Stimulated activated CD8-positive, alpha-beta memory T cell treated with anti-CD3 and anti-CD28 coated beads, Interleukin-7, amount 100 ng/mL, for 1 hour (primary cell): Measurements from ENCODE around the gene DAB2IP.
"Not testable (repeated sequence)": the region's sequence is repeated elsewhere in the genome, so short reads cannot be mapped to it uniquely, and the experiment has no call there.

Source experiments
- DNase-seq, 2 donors: peaks; one replicate each; pipeline ENCODE4 v3.0.0-alpha.2; 2020; ENCODE audit warnings: low read depth in 2 of 2

The DAB2IP gene

DNA sequence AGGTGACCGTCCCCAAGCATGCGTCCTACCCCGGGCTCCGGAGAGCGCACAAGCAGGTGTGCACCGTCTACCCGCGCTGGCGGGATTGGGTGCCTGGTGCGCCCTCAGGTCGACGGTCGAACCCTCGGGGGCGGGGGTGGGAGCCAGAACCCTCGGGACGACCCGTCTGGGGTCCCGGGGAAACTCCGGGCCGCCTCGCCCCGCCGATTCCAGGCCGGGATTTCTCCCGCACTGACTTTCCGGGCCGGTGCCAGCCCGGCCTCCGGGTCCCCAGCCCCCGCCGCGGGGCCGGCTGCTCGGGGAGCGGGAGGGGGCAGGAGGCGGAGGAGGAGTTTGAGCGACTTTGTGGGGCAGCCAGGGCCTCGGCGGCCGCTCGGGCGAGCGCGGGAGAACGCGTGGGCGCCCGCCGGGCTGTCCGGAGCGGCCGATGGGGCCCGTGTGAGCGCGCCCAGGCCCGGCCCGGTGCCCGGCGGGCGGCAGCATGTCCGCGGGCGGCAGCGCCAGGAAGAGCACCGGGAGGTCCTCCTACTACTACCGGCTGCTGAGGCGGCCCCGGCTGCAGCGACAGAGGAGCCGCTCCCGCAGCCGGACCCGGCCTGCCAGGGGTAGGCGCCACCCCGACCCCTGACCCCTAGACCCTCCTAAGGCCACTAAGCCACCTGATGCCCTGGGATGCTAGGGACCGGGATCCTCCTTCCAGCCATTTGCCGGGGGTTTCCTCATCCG lies at the start of gene DAB2IP:
TSS of gene DAB2IP (plus strand) at position 340 of the 726 bp plus-strand sequence. CDS start at position 482, 142 bp downstream.
- DNase-seq, result no peak

DNA sequence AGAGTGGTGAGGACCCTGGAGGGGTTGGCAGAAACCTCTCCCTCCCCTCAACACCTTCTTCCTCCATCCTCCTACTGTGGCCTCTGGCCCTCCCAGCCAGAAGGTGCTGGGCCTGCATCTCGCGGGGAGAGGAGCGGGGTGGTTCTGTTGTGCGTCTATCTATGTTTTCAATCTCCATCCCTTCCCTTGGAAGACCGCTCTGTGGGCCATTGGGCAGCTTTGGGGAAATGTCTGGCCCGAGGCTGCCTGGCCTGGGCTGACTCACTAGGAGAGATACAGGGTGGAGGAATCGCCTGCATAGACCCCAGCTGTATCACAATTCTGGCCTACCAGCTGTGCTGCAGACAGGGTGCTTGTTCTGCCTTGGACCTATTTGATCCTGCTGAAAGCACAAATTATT lies 48.4 kb upstream of the DAB2IP start:
- DNase-seq, result no peak

DNA sequence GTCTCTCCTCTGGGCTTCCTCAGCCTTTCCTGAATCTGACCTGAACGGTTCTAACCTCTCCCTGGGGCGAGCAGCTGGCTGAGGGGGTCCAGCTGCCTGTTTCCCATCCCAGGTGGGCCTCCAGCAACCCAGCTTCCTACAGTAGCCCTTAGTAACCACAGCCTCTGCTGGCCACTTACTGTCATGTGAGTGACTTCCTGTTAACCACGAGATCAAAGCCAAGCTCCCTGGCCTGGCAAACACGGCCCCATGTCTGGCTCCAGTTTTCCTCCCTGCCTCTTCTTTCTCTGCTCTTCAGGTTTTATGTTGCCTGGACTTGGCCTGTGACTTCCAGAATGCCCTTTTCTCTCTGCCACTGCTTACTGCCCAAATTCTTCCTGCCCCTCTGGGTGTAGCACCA lies 47.2 kb upstream of the DAB2IP start:
- DNase-seq, result no peak

DNA sequence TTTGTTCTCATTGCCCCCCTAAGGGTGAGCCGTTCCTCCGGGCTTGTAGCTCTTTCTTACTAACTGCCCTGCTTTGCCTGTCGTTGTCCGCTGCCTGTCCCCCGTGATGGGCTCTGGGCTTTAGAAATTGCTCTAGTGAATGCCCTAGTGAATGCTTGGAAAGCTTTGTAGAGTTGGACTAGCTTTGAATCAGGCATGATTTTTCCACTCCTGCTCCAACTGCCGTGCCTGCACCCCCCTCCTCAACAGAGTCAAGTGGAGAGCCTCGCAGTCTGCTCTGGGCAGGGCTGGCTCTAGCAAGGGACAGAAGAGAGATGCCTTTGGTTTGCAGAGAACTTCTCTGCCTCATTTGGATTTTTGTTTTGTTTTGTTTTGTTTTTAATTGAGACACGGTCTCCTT lies 46.8 kb upstream of the DAB2IP start:
- no peak for DNase-seq

DNA sequence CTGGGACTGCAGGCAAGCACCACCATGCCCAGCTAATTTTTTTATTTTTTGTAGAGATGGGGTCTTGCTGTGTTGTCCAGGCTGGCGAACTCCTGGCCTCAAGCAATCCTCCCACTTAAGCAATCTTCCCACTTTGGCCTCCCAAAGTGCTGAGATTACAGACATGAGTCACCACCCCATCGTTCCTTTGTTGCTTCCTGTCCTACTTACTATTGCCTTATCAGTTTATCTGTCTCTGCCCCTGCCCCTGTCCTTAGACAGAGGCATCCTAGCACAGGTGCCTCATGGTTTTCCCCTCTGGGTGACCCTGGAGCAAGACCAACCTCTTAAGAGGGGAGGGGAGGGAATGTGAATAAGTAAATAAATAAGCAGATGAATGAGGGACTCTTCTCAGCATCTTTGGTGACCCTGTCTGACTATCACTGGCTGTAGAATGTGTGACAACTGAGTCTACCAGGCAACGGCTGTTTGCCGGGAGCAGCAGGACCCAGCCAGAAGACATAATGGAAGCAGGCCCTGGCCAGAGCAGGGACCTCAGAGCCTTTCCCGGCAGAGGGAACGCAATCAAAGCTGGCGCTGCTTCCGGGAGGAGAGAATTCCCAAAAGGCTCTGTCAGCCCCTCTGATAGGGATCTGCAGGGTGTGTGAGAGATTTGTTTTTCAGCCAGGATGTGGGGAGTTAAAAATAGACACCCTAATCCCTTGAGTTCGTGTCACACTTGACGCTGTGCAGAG lies 43.8 kb upstream of the DAB2IP start:
- no peak for DNase-seq

DNA sequence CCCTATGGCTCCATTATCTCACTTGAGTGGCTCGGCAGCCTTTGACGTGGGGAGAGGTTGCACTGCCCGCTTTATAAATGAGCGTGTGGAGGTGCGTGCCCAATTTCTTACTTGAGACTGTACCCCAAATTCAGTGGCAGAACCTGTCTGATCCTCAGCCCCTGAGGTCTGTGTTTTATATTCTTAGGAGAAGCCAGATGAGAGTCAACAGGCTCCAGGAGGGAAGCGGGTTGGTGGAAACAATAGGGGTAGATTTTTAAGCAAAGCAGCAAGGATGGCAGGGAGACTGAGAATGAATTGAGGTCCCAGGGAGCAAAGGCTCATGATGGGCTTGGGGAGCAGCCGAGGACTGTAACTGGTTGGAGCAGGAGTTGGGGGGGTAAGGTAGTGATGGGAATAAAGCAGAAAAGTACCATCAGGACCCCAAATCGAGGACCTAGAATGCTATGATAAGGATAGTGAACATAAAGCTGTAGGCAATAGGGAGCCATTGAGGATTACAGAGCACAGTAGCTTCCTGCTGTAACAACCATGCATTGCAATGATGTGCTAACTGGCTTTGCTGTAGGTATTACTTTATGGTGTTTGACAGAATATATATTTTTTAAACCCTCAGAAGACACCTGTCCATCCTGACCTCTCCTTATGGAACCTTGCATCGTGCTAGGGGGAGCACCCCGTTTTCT lies 43.1 kb upstream of the DAB2IP start:
- DNase-seq, result no peak

DNA sequence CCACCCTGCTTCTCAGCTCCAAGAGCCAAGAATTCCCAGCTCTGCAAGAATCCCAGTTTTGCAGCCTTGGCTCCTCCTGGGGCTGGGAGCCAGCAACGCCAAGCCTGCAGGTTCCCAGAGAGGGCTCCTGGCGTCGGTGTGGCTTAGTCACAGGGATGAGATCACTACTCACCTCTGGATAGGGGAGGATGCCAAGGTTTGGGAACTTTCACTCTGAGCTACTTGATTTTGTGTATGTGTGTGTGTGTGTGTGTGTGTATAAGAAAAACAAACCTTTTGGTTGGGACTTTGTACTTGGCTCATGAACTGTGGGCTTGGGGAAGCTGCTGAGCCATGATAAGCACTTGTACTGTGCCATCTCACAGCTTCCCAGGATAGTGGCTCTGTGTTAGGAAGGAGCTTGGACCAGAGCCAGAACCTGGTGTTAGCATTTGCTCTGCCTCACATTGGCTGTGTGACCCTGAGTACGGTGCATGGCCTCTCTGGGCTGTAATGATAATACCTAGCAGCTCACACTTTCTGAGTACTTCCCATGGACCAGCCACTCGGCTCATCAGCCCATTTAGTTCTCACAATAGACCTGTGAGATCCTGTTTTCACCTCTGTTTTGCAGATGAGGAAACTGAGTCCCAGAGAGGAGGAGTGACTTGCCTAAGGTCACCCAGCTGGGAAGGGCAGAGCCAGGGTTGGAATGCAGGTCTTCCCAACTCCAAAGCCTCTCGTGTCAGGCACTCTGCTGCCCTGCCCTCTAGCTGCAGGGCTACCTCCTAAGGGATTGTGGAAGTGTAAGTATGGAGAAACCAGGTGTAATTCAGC lies 41.4 kb upstream of the DAB2IP start:
- no peak for DNase-seq

DNA sequence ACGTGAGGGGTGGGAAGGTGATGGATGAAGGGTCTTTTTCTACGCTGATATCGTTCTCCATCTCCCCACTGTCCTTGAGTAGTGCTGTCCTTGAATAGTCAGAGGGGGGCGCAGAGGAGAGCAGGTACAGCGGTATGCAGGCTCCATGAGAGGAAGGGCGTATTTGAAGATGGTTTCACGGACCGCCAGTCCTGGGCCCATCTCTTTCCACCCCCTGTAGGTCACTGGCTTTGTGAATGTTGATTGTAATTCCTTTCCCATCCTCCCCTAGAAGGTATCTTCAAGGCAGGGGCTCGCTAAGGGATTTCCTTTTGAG lies 40.8 kb upstream of the DAB2IP start:
- no peak for DNase-seq

DNA sequence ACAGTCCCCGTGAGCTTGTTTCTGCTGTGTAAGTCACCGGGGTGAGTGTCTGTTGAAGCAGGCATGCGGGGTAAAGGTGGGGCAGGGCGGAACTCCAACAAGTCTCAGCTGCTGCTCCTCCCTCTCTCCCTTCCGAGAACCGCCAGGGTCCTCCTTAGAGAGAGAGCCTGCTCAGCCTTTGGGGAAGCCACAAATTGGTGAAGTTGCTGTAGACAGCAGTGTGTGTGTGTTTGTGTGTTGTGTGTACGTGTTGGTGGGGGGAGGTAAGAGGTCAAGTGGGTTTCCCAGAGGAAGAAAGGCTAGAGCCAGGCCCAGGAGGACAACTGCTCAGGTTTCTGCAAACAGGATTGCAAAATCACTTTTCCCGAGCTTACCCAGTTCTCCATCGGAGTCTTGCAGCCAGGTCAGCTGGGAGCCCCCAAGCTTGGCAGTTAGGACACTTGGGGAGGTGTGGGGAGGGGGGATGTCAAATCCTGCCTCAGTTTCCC lies 38.9 kb upstream of the DAB2IP start:
- no peak for DNase-seq

DNA sequence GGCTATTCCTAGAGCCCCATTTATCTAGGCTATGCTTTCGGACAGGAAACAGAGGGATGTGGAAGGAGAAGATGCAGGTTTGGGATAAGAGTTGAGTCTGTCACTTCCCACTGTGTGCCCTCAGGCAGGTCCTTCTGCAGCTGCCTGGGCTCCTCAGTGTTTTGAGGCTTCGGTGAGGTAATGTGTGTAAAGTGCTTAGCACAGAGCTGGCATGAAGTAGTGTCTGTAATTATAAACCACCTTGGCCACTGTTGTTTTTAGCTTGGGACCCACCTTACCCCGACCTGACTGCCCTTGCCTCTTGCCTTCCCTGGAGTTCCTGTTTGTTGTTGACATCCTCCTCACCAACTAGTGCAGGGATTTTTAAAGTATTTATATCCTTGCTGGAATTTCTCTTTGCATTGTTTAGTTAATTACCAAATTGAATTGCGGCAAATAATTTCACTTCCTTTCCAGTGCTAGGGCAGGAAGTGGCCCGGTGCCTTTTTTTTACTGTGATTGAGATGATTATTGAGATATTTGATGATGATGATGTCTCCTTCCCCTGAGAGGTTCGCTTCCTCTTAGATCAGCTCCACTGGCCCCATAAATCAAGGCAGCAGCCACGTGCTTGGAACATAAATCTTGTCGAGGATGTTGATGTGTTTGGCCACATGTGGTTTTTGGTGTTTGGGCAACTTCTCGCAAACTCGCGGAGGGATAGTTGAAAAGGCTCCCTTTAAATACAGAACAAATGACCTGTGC lies 38.3 kb upstream of the DAB2IP start:
- no peak for DNase-seq

DNA sequence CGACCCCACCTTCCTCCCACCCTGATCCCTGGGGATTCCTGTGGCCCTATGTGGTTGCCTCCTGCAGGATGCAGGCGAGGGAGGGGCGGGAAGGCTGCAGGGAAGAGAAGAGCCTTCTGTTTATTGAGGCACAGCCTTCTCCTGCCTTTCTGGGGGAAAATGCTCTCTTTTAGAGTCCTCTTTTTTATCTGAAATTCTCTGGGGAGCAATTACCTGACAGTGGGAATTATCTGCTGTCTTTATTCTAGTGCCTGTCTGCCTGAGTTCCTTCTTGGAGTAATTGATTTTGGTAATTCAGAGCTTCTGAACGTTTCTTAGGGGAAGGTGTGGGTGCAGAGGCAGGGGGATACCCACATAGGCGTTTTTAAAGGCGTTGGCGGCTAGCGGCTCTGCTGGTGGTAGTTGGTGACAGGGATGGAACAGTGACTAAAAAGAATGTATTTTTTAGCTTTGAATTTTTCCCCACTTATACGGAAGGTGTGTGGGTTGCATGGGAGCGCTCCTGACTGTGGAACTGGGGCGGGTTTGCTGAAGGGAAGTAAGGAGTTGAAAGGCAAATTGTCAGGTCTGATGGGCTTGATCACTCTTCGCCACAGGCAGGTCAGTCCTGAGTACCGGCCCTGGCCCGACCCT lies 35.2 kb upstream of the DAB2IP start:
- DNase-seq, result no peak

DNA sequence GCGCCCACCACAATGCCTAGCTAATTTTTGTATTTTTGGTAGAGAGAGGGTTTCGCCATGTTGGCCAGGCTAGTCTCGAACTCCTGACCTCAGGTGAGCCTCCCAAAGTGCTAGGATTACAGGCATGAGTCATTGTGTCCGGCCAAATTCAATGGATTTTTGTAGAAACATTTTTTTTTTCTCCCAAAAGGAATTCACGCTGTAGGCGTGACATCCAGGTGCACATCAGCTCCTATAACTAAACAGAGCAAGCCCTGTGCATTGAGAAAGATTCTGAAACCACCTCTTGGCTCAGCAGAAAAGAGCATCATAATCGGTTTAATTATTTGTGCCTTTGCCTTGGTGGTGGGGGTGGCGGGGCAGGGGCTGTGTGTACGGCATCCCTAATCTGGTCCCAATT lies 32.9 kb upstream of the DAB2IP start:
- no peak for DNase-seq

DNA sequence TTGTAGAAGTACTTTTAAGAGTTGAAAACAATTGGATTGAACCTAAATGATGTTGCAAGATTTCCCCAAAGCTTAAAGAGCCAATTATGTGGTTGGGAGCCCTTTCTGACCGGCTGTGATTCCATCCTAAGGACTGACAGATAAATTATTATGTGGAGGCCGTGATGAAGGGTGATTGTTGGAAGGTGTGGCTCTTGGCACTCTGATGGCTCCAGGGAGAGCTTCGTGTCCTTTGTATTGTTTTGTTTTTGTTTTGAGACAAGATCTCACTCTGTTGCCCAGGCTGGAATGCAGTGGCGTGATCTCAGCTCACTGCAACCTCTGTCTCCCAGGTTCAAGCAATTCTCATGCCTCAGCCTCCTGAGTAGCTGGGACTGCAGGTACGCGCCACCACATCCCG lies 32.5 kb upstream of the DAB2IP start:
- DNase-seq, result not testable (repeated sequence)

DNA sequence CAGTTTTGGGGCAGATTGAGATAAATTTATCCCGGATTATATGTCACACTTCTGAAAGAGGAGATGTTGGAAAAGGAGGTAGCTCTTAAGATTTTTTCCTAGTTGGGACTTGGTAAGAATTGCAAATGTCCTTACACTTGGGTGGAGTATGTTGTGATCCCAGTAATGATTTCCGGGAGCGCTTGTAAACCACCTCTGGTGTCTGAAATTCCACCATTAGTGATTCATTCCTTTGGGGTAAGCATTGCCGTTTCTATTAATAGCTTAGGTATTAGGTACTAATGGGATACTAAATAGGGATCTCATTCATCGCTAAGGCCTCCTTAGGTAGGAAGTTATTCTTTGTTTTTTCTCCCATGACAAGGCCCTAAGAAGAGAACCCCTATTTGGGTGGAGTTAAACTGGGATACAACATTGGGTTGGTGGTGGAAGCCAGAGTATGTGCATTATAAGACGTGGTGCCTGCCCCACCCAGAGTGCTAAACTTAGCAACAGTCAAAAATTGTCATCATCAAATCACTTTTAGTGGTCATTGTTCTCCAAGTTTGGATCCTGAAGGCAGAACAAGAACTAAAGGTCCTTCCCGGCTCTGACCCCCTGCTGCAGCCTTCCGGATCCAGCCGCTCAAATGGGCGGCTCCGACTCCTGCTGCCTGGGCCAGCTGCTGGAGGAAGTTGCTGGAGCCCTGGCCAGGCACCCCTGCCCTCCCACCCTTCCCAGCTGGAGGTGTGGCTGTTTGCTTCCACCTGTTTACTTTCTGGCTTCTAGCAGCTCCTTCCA lies 31.7 kb upstream of the DAB2IP start:
- DNase-seq, result no peak

DNA sequence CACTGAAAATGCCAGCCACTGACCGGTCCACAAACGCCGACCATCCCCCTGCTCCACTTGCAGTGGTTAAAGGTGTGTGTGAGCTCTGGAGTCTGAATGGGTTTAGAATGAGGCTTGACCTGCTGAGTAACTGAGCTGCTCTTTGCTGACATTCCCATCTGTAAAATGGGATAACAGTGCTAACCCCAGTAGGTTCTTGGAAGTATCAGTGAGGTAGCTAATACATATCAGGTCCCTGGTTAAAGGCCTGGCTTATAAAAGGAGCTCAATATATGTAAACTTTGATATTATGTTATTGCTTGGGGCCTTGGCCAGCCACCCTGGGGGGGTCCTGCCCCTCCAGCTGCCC lies 31.1 kb upstream of the DAB2IP start:
- no peak for DNase-seq

DNA sequence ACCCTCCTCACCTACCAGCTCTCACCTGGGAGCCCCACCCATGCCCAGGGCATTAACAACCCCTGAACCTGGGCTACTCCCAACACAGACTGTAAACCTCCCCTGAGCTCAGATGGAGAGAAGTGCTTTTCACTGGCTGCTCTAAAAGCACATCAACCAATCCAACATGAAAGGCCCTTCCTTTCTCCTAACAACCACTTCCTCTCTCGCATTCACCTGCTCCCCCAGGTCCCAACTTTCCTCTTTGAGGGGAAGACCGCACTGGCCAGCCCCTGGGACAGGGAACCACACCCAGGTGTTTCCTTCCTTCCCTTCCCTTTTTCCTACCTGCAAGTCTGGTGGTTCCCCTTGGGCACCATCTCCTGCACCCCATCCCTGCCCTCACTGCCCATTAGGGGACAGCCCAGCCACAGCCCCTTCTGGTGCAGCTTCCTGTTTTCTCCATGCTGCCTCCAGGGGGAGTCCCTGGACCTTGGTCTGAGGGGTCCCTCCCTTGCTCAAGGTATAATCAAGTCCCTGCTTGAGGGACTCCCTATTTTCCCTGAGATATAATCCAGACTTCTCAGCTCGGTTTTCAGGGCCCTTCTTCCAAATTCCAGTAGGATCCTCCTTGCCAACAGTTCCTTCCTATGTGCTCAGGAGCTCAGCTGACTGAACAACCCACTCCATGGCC lies 30.5 kb upstream of the DAB2IP start:
- no peak for DNase-seq

DNA sequence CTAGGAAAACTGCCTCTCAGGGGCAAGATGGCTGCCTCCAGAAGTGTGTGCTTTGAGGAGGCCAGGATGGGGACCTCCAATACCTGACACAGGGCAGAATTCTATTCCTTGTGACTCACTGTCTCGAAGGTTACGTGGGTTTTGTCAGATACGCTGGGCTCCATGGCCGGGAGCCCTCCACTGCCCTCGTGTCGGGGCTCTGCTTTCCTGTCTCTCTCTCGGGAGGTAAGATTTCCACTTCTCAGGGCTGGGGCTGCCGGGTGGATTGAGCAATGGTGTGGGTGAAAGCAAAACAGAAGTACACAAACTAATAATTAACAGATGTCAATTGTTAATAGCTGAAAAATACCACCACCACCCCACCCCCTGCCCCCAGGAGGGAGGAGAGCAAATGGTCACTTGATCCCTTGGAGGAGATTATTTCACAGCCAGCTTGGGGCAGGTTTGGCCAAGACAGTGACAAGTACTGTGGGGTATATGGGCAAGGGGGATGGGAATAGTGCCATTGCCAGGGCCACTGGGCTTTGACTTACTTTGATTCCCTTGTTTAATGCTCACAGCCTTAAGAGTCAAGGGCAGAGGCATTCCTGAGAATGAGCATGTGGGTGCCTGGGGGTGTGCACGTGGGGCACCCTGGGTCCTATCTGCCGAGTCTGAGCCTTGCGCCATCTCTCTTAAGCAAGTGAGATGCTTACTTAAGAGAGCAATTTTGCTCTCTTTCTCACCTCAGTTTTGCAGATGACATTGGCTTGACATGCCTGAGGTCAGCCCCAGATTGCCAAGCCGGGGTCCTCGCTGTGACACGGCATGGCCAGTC lies 28.8 kb upstream of the DAB2IP start:
- DNase-seq, result no peak

DNA sequence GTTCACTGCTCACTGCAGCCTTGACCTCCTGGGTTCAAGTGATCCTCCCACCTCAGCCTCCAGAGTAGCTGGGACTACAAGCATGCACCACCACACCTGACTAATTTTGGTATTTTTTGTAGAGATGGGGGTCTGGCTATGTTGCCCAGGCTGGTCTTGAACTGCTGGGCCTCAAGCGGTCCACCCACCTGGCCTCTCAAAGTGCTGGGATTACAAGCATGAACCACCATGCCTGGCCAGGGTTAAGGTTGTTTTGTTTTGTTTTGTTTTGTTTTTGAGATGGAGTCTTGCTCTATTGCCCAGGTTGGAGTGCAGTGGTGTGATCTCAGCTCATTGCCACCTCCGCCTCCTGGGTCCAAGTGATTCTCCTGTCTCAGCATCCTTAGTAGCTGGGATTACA lies 28.0 kb upstream of the DAB2IP start:
- DNase-seq, result not testable (repeated sequence)

DNA sequence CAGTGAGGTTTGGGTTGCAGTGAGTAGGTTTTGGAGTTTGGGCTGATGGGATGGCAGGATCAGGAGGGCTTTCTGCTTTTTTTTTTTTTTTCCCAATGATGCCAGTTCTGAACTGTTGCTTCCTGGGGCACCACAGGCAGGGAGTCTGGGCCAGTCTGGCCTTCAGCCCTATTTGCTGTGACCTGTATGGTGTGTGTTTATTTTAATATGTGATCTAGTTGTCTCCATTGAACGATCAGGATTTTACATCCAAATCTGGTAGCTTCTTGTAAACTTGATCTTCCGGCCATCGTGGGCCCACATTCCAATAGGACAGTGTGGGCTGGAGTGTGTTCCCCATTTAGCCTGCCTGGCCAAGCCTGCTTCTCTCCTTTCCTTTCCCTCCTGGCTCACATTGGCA lies 25.8 kb upstream of the DAB2IP start:
- DNase-seq, result no peak
